ENCODE measurements around the gene SEPTIN8. TPM values are rescaled to one million over a fixed set of nuclear protein-coding genes. Genes with fewer than 3 reads are reported as not detected.
A peak's percentile ranks its signal among the peaks of the same experiment; 100 is the strongest.

SEPTIN8 gene
- total RNA-seq, 2 experiments from 2014 or later: 18.6 to 19.9 TPM

GRCh38 chr5:132763181-132764036 lies 13.6 kb downstream of the SEPTIN8 start:
- no peaks in the 10 kb centered on the region for H3K27me3 Mint-ChIP-seq
- H3K27ac Mint-ChIP-seq: no peak overlapping the region
- ChIA-PET POLR2A (no interaction called here), CTCF (interaction anchor here (0.9 kb wide), 1 partner anchor 26 kb away, joined by 3 read pairs; the partner anchor contains the start of gene KIF3A)
- H3K9me3 Mint-ChIP-seq (ENCODE audit: low read depth): no peaks in the 10 kb centered on the region
- no peak for DNase-seq
- no peak overlapping the region for H3K4me3 Mint-ChIP-seq
- no peak for ATAC-seq
- intact Hi-C loops (cut with DNase I, micrococcal nuclease): no loop called here
- no peaks in the 10 kb centered on the region for H3K4me1 Mint-ChIP-seq
- H3K36me3 Mint-ChIP-seq (ENCODE audit: low read depth): peaks cover 2% of the 10 kb centered on the region

GRCh38 chr5:132762246-132763000 lies 14.6 kb downstream of the SEPTIN8 start:
- no peak for ATAC-seq
- no peak overlapping the region for H3K27ac Mint-ChIP-seq
- POLR2A ChIA-PET: no interaction called here
- no peaks in the 10 kb centered on the region for H3K4me1 Mint-ChIP-seq
- H3K4me3 Mint-ChIP-seq: no peak overlapping the region
- H3K27me3 Mint-ChIP-seq: no peaks in the 10 kb centered on the region
- DNase-seq: no peak
- peaks cover 2% of the 10 kb centered on the region for H3K36me3 Mint-ChIP-seq (ENCODE audit: low read depth)
- CTCF ChIA-PET: interaction anchor here (0.9 kb wide), 1 partner anchor 25 kb away, joined by 3 read pairs; the partner anchor contains the start of gene KIF3A
- intact Hi-C loops (cut with DNase I, micrococcal nuclease): no loop called here
- no peaks in the 10 kb centered on the region for H3K9me3 Mint-ChIP-seq (ENCODE audit: low read depth)

DNA sequence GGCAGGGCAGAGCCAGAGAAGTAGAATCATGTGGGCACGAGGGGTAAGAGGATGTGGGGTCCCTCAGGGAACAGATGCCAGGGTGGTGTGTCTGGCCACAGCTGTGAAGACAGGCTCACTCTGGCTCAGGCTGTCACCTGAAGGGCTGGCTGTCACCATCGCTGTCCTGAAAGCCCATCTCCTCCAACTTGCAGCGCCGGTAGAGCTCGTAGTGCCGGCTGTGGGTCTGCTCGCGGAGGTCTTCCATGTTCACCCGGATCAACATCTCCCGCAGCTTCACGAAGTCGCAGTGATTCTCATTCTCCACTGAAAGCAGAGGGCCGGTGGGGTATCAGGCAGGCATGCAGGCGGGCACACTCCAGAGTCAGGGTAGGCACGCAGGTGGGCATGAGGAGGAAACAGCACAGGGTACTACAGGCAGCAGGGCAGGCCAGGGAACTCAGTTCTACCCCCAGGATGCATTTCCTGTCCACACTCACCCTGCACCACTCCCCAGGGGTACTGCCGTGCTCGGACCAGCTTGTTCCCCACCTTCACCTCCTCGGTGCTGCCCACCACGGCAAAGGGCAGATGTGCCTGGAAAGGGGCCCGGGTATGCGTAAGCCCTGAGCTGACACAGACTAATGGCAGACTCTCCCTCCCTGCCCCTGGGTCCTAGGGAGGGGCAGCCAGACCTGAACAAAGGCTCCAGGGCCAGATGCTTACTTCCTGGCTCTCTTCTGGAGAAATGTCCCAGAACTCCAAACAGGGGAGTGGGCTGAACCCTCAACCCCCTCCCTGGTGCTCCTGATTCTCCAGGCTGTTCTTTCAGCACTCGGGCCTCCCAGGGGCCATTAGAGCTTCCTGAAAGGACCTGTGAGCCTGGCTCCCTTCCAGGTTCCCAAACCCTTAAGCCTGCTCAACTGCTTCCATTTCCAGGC lies 15.5 kb downstream of the SEPTIN8 start:
- no peak overlapping the region for H3K27ac Mint-ChIP-seq
- ChIA-PET CTCF (no interaction called here), POLR2A (no interaction called here)
- H3K9me3 Mint-ChIP-seq (ENCODE audit: low read depth): no peaks in the 10 kb centered on the region
- H3K4me3 Mint-ChIP-seq: no peak overlapping the region
- ATAC-seq (no peak), DNase-seq (no peak)
- intact Hi-C loops (cut with DNase I, micrococcal nuclease): no loop called here
- H3K4me1 Mint-ChIP-seq: no peaks in the 10 kb centered on the region
- H3K36me3 Mint-ChIP-seq (ENCODE audit: low read depth): peaks cover 2% of the 10 kb centered on the region
- H3K27me3 Mint-ChIP-seq: no peaks in the 10 kb centered on the region

DNA sequence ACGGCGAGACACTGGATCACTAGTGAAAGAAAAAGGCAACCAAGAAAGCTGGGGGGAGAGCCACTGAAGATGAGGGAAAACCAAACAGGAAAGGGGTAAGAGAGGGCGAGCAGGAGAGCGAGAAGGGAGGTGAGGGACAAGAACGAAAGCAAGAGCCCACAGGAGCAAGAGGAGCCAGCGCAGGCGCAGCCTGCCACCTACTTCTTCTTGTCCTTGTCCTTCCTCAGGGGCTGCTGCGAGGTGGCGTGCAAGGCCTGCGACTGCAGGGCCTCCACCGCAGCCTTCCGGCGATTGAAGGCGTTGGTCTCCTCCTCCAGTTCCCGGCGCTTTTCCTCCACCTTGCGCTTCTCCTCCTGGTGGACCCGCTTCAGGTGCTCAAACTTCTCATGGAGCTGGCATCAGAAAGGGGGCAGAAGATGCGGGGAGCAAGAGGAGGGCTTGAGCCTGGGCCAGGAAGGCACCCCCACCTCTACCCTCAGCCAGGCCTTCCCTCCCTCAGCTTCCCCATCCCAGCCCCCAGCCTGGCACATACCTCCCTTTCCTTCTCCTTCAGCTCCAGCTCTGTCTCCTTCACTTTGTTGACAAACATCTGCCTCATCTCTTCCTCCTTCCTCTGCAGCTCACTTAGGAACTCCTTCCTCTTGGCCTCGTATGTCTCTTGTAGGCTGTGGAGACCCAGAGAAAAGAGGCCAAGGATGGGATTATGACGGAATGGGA lies 16.3 kb downstream of the SEPTIN8 start:
- no peak for DNase-seq
- peaks cover 2% of the 10 kb centered on the region for H3K36me3 Mint-ChIP-seq (ENCODE audit: low read depth)
- ATAC-seq: no peak
- H3K4me1 Mint-ChIP-seq: no peaks in the 10 kb centered on the region
- intact Hi-C loops (cut with DNase I, micrococcal nuclease): no loop called here
- ChIA-PET CTCF (no interaction called here), POLR2A (no interaction called here)
- no peak overlapping the region for H3K27ac Mint-ChIP-seq
- H3K27me3 Mint-ChIP-seq: no peaks in the 10 kb centered on the region
- H3K9me3 Mint-ChIP-seq (ENCODE audit: low read depth): no peaks in the 10 kb centered on the region
- H3K4me3 Mint-ChIP-seq: no peak overlapping the region

- ATAC-seq (no peak), DNase-seq (no peak)
- CTCF ChIA-PET: no interaction called here
- Mint-ChIP-seq H3K27me3 (no peaks in the 10 kb centered on the region), H3K36me3 (ENCODE audit: low read depth) (peaks cover 2% of the 10 kb centered on the region), H3K27ac (no peak overlapping the region), H3K9me3 (ENCODE audit: low read depth) (no peaks in the 10 kb centered on the region), H3K4me3 (no peak overlapping the region), H3K4me1 (peaks cover 2% of the 10 kb centered on the region)
- POLR2A ChIA-PET: no interaction called here
- intact Hi-C loops (cut with DNase I, micrococcal nuclease): no loop called here
These were observed 17.0 kb downstream of the SEPTIN8 start for GRCh38 chr5:132760049-132760420.

DNA sequence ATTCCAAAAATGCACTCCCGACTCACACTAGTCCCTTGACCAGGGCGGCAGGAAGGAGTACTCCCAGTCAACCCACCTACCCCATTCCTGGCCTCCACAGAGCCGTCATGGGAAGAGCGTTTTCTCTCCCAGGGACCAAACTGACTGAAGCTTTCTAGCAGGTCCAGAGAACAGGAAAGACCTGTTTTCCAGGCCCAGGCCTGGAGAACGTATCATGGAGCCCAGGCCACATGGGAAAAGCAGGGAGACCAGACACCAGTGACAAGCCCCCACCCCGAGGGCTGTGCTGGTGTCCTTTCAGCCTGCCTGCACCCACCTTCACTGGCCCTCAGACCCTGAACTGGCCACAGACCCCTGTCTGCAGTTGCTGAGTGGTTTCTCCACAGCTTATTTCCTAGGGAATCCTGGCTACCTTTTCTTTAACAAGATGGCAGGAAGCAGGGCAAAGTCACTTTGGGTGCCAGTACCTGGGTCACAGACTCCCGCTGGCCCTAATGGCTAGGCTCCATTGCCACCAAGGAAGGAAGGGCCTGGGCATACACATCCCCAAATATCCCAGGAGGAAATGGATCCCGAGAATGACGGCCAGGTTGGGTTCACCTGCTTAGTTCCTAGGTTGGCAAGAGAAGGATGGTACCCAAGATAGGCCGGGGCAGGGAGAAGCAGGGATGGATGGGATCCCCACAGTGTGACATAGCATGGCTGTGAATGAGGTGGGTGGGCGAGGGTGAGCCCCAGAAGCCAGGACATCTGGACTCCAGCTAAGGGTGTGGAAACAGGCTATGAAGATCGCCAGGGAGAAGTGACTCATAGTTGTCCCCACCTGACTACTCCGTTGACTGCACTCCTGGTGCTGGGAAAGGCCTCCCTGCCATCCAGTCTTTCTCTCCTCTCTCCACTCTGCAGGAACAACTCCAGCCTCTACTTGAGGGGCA lies 17.7 kb downstream of the SEPTIN8 start:
- Mint-ChIP-seq H3K9me3 (ENCODE audit: low read depth) (no peaks in the 10 kb centered on the region), H3K4me1 (peaks cover 8% of the 10 kb centered on the region), H3K36me3 (ENCODE audit: low read depth) (peaks cover 2% of the 10 kb centered on the region), H3K27ac (no peak overlapping the region), H3K27me3 (no peaks in the 10 kb centered on the region), H3K4me3 (no peak overlapping the region)
- DNase-seq (peak; percentile 1), ATAC-seq (no peak)
- CTCF ChIA-PET: interaction anchor here (0.6 kb wide), 1 partner anchor 29 kb away, joined by 3 read pairs; no protein-coding TSS in a partner anchor
- intact Hi-C loops (cut with DNase I, micrococcal nuclease): loop anchor here in 1 of 2 experiments (10.0 kb wide), 1 partner anchor 655 kb away; no protein-coding TSS in a partner anchor
- POLR2A ChIA-PET: no interaction called here

GRCh38 chr5:132758451-132758850 lies 18.6 kb downstream of the SEPTIN8 start:
- intact Hi-C loops (cut with DNase I, micrococcal nuclease): loop anchor here in 1 of 2 experiments (10.0 kb wide), 1 partner anchor 654 kb away; no protein-coding TSS in a partner anchor
- Mint-ChIP-seq H3K36me3 (ENCODE audit: low read depth) (no peaks in the 10 kb centered on the region), H3K9me3 (ENCODE audit: low read depth) (no peaks in the 10 kb centered on the region), H3K27ac (no peak overlapping the region), H3K4me1 (peaks cover 9% of the 10 kb centered on the region), H3K4me3 (no peak overlapping the region), H3K27me3 (no peaks in the 10 kb centered on the region)
- POLR2A ChIA-PET: no interaction called here
- CTCF ChIA-PET: interaction anchor here (0.6 kb wide), 1 partner anchor 29 kb away, joined by 3 read pairs; no protein-coding TSS in a partner anchor
- DNase-seq (no peak), ATAC-seq (no peak)

DNA sequence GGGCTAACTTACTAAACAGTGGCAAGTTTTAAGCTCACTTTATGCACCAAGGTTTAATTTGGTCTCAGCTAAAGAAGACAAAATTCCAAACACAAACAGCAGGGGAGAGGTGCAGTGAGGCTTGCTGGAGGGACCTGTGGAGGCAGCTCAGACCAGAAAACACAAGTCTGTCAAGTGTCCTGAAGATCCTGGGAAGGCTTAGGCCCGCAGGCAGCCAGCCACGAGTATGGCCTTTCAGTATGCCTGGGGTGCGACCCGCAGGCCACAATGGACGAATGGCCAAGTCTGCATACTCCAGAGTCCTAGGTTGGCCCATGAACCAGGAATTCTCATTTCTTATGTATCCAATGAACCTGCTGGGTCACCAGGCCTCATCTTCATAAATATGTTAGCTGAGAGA lies 20.5 kb downstream of the SEPTIN8 start:
- H3K4me3 Mint-ChIP-seq: no peak overlapping the region
- no peaks in the 10 kb centered on the region for H3K9me3 Mint-ChIP-seq (ENCODE audit: low read depth)
- POLR2A ChIA-PET: no interaction called here
- no peaks in the 10 kb centered on the region for H3K27me3 Mint-ChIP-seq
- H3K36me3 Mint-ChIP-seq (ENCODE audit: low read depth): peaks cover 1% of the 10 kb centered on the region
- CTCF ChIA-PET: interaction anchor here (0.5 to 1.3 kb wide), 5 partner anchors 9 to 167 kb away, joined by 3 to 4 read pairs (median 3); partner anchors contain the start of gene CCNI2
- DNase-seq: no peak
- H3K4me1 Mint-ChIP-seq: peaks cover 14% of the 10 kb centered on the region
- no peak overlapping the region for H3K27ac Mint-ChIP-seq
- intact Hi-C loops (cut with DNase I, micrococcal nuclease): loop anchor here in 1 of 2 experiments (10.0 kb wide), 1 partner anchor 652 kb away; no protein-coding TSS in a partner anchor
- no peak for ATAC-seq

- H3K4me1 Mint-ChIP-seq: peaks cover 28% of the 10 kb centered on the region
- intact Hi-C loops (cut with DNase I, micrococcal nuclease): loop anchor here in 1 of 2 experiments (10.0 kb wide), 1 partner anchor 650 kb away; no protein-coding TSS in a partner anchor
- H3K27ac Mint-ChIP-seq: no peak overlapping the region
- H3K27me3 Mint-ChIP-seq: no peaks in the 10 kb centered on the region
- ChIA-PET CTCF (interaction anchor here (0.6 to 2.6 kb wide), 6 partner anchors 17 to 538 kb away, joined by 3 to 10 read pairs (median 3); partner anchors contain the start of gene KIF3A), POLR2A (no interaction called here)
- H3K4me3 Mint-ChIP-seq: no peak overlapping the region
- no peak for DNase-seq
- H3K36me3 Mint-ChIP-seq (ENCODE audit: low read depth): peaks cover 4% of the 10 kb centered on the region
- ATAC-seq: peak; percentile 14
- H3K9me3 Mint-ChIP-seq (ENCODE audit: low read depth): no peaks in the 10 kb centered on the region
These were observed 22.1 kb downstream of the SEPTIN8 start for GRCh38 chr5:132754947-132755346.
